IMR-90 (cell line): Measurements from ENCODE around the gene TTC7B. TPM values are rescaled to one million over a fixed set of nuclear protein-coding genes. Genes with fewer than 3 reads are reported as not detected.

Experiments used
- ATAC-seq: fragments of 200-7000 bp; cut with Tn5 transposase; 2 replicates; pipeline ENCODE4 v1.9.1; 2020; ENCODE audit warnings: low read depth, mild to moderate bottlenecking, moderate library complexity
- BruUV-seq: library from RNA; stranded (reverse); fragments of 400-500 nt; replicated peaks from 2 replicates; lab custom pipeline; 2021; lab: Mats Ljungman, UMichigan
- CTCF ChIA-PET: fragments of 300-600 bp; formaldehyde crosslinking; extraction: SDS; loops from one replicate; lab custom pipeline; 2021; ENCODE audit warnings: antibody characterized with exemption; lab: Yijun Ruan, JAX
- POLR2A ChIA-PET: fragments of 300-600 bp; sonication (Branson Sonifier 250); formaldehyde crosslinking; loops from one replicate; lab custom pipeline; 2022; ENCODE audit warnings: antibody characterized with exemption; ENCODE audit not compliant: unreplicated experiment; lab: Charles Lee
- DNase-seq: peaks from one replicate; pipeline ENCODE4 v3.0.0; 2013
- H2AFZ ChIP-seq: replicated peaks from 2 replicates; pipeline ENCODE3; 2013; ENCODE audit warnings: low read length, mild to moderate bottlenecking; ENCODE audit not compliant: poor library complexity
- H2AK5ac ChIP-seq: 2 replicates; pipeline ENCODE4 v1.6.1; 2013; ENCODE audit warnings: low read depth, low read length, inconsistent platforms
- H2AK9ac ChIP-seq: replicated peaks from 2 replicates; pipeline ENCODE3; 2013; ENCODE audit warnings: mild to moderate bottlenecking, low read depth, low read length, moderate library complexity; ENCODE audit not compliant: poor library complexity
- H2BK120ac ChIP-seq: 2 replicates; pipeline ENCODE4 v1.6.1; 2013; ENCODE audit warnings: low read depth, low read length, inconsistent platforms
- H2BK15ac ChIP-seq: 3 replicates; pipeline ENCODE4 v1.6.1; 2013; ENCODE audit warnings: low read depth, low read length, inconsistent platforms
- H2BK20ac ChIP-seq: 2 replicates; pipeline ENCODE4 v1.6.1; 2013; ENCODE audit warnings: low read depth, mild to moderate bottlenecking, inconsistent platforms, low read length, moderate library complexity
- H2BK5ac ChIP-seq: 2 replicates; pipeline ENCODE4 v1.6.1; 2013; ENCODE audit warnings: mild to moderate bottlenecking, low read depth, low read length, inconsistent platforms; ENCODE audit not compliant: poor library complexity, severe bottlenecking
- H3K14ac ChIP-seq: replicated peaks from 2 replicates; pipeline ENCODE4 v1.6.1; 2013; ENCODE audit warnings: low read depth, low read length, inconsistent platforms
- H3K18ac ChIP-seq: 2 replicates; pipeline ENCODE4 v1.6.1; 2013; ENCODE audit warnings: low read depth, low read length, control low read depth
- H3K23ac ChIP-seq: 2 replicates; pipeline ENCODE4 v1.6.1; 2013; ENCODE audit warnings: low read depth, low read length, inconsistent platforms
- H3K27ac ChIP-seq: 2 replicates; pipeline ENCODE4 v1.5.1; 2013; ENCODE audit warnings: mild to moderate bottlenecking, control low read depth, low read length; ENCODE audit not compliant: insufficient read depth
- H3K27me3 ChIP-seq: 2 replicates; pipeline ENCODE4 v1.6.1; 2013; ENCODE audit warnings: low read length; ENCODE audit not compliant: control insufficient read depth, insufficient read depth
- H3K36me3 ChIP-seq: 2 replicates; pipeline ENCODE4 v1.6.1; 2013; ENCODE audit warnings: low read length, mixed read lengths; ENCODE audit not compliant: control insufficient read depth, insufficient read depth
- H3K4ac ChIP-seq: 2 replicates; pipeline ENCODE4 v1.6.1; 2013; ENCODE audit warnings: low read depth, low read length, inconsistent platforms
- H3K4me1 ChIP-seq: 2 replicates; pipeline ENCODE4 v1.6.1; 2013; ENCODE audit warnings: low read length, mixed read lengths; ENCODE audit not compliant: control insufficient read depth, insufficient read depth
- H3K4me2 ChIP-seq: 2 replicates; pipeline ENCODE4 v1.6.1; 2013; ENCODE audit warnings: low read depth, mild to moderate bottlenecking, control low read depth, low read length, moderate library complexity
- H3K4me3 ChIP-seq: 2 replicates; pipeline ENCODE4 v1.5.1; 2013; ENCODE audit warnings: low read depth, mild to moderate bottlenecking, control low read depth, low read length, moderate library complexity; ENCODE audit not compliant: insufficient read depth
- H3K56ac ChIP-seq: 2 replicates; pipeline ENCODE4 v1.6.1; 2013; ENCODE audit warnings: low read length, inconsistent platforms; ENCODE audit not compliant: insufficient read depth; ENCODE audit errors: extremely low read depth
- H3K79me1 ChIP-seq, 2 experiments: 2 replicates each; pipeline ENCODE4 v1.6.1; 2013; ENCODE audit warnings: low read length in 2 of 2, inconsistent platforms in 1 of 2, low read depth in 1 of 2
- H3K9ac ChIP-seq: 2 replicates; pipeline ENCODE4 v1.6.1; 2013; ENCODE audit warnings: low read depth, low read length, control low read depth
- H3K9me1 ChIP-seq: 2 replicates; pipeline ENCODE4 v1.6.1; 2013; ENCODE audit warnings: low read length, inconsistent platforms; ENCODE audit not compliant: insufficient read depth
- H3K9me3 ChIP-seq: 2 replicates; pipeline ENCODE4 v1.6.1; 2013; ENCODE audit warnings: low read length; ENCODE audit not compliant: control insufficient read depth, insufficient read depth
- H4K20me1 ChIP-seq: 2 replicates; pipeline ENCODE4 v1.6.1; 2013; ENCODE audit warnings: low read length, inconsistent platforms; ENCODE audit not compliant: insufficient read depth
- H4K5ac ChIP-seq: 2 replicates; pipeline ENCODE4 v1.6.1; 2013; ENCODE audit warnings: mild to moderate bottlenecking, low read depth, low read length, control low read depth
- H4K8ac ChIP-seq, 2 experiments: 2 replicates each; pipeline ENCODE4 v1.6.1; 2013; ENCODE audit warnings: low read depth in 2 of 2, low read length in 2 of 2, control low read depth in 1 of 2, inconsistent platforms in 1 of 2
- H4K91ac ChIP-seq: 2 replicates; pipeline ENCODE4 v1.6.1; 2013; ENCODE audit warnings: low read depth, low read length, inconsistent platforms; ENCODE audit not compliant: insufficient read depth
- CTCF ChIP-seq: conservative IDR thresholded peaks from 2 replicates; pipeline ENCODE4 v1.5.1; 2012; ENCODE audit warnings: mild to moderate bottlenecking, low read depth, low read length, improper control_type of control experiment
- ELK1 ChIP-seq: fragments of 150-350 bp; IDR thresholded peaks from 2 replicates; pipeline ENCODE4 v1.6.1; 2016; ENCODE audit warnings: low read depth, mild to moderate bottlenecking, low read length, moderate library complexity, borderline replicate concordance
- FOS ChIP-seq: fragments of 150-350 bp; IDR thresholded peaks from 2 replicates; pipeline ENCODE4 v1.6.1; 2016; ENCODE audit warnings: low read depth, low read length
- MAFK ChIP-seq: IDR thresholded peaks from 2 replicates; pipeline ENCODE4 v1.6.1; 2012; ENCODE audit warnings: low read depth, low read length, improper control_type of control experiment
- RAD21 ChIP-seq: IDR thresholded peaks from 2 replicates; pipeline ENCODE4 v1.6.1; 2012; ENCODE audit warnings: low read length, improper control_type of control experiment
- RFX5 ChIP-seq: IDR thresholded peaks from 2 replicates; pipeline ENCODE4 v1.8.0; 2012; ENCODE audit warnings: low read depth, mild to moderate bottlenecking, low read length, moderate library complexity
- SMC3 ChIP-seq: fragments of 150-350 bp; IDR thresholded peaks from 2 replicates; pipeline ENCODE4 v1.6.1; 2016; ENCODE audit warnings: low read depth, mild to moderate bottlenecking, antibody characterized with exemption, low read length, moderate library complexity
- WGBS, 2 experiments: methylation state at CpG; one replicate each; pipeline versions ENCODE4 v1.1.5 to v1.1.7; 2013; ENCODE audit warnings: missing lambda C conversion rate in 2 of 2; ENCODE audit not compliant: insufficient read length in 1 of 2; ENCODE audit errors: extremely low coverage in 2 of 2; 5-methylcytosine and 5-hydroxymethylcytosine counted together
- dilution Hi-C: fragments of 300-500 bp; cut with HindIII; formaldehyde crosslinking; loops from one replicate; pipeline ENCODE4 v1.14.3; 2018; ENCODE audit warnings: low sequenced_read_pairs; ENCODE audit not compliant: unreplicated experiment
- in situ Hi-C: fragments of 300-500 bp; cut with MboI; formaldehyde crosslinking; loops from 3 replicates; pipeline ENCODE4 v1.14.3; 2019; ENCODE audit warnings: low sequenced_read_pairs, inconsistent platforms, mixed read lengths
- intact Hi-C: fragments of 100-400 bp; cut with micrococcal nuclease; formaldehyde crosslinking; loops from 2 replicates; pipeline ENCODE4 v1.10.0; 2022
- polyA plus RNA-seq, 3 experiments: library from polyadenylated mRNA; depleted of rRNA; stranded (reverse); fragments of >200 nt; gene quantifications; 2 replicates each; pipeline ENCODE4 v1.2.3, GENCODE V29; 2012; ENCODE audit warnings: low replicate concordance in 1 of 3
- total RNA-seq: library from RNA; depleted of rRNA; stranded (reverse); fragments of >200 nt; gene quantifications from 2 replicates; pipeline ENCODE4 v1.2.3, GENCODE V29; 2012

TTC7B gene
- total and polyA plus RNA-seq, 2 of the 4 experiments (the other 2 are of a cell fraction) = 18.1 to 35.3 TPM

GRCh38 chr14:90518941-90519256 is 297.3 kb downstream of the TTC7B start:
- no peak overlapping the region for H2BK20ac ChIP-seq
- H3K4me1 ChIP-seq = peaks cover 3% of the 10 kb centered on the region
- intact Hi-C loops = loop anchor here (1.0 to 5.0 kb wide), 2 partner anchors 120 to 217 kb away; no protein-coding TSS in a partner anchor
- H4K8ac ChIP-seq = no peak overlapping the region
- dilution Hi-C loops = no loop called here
- no peak overlapping the region for H4K5ac ChIP-seq
- H4K91ac ChIP-seq = no peak overlapping the region
- peaks cover 14% of the 10 kb centered on the region; the same call in 1 of the 2 replicates for H3K27me3 ChIP-seq
- BruUV-seq = no TSS peak
- DNase-seq (peak; percentile 11), ATAC-seq (no peak)
- ChIA-PET CTCF (no interaction called here), POLR2A (no interaction called here)
- H3K4me3 ChIP-seq = no peak overlapping the region
- H3K27ac ChIP-seq = no peak overlapping the region
- no peak overlapping the region for H3K14ac ChIP-seq
- H2AK9ac ChIP-seq = peak overlapping the region; percentile 61
- H2BK5ac ChIP-seq = no peak overlapping the region
- H3K9ac ChIP-seq = no peak overlapping the region
- no peak overlapping the region for H2AFZ ChIP-seq
- no peaks in the 10 kb centered on the region; the same call in 1 of the 2 replicates for H4K20me1 ChIP-seq
- no peak overlapping the region for H2BK120ac ChIP-seq
- H3K9me1 ChIP-seq = peaks cover 4% of the 10 kb centered on the region
- H3K36me3 ChIP-seq = no peaks in the 10 kb centered on the region
- in situ Hi-C loops = no loop called here
- H3K4me2 ChIP-seq = no peak overlapping the region
- H3K4ac ChIP-seq = no peak overlapping the region
- no peak overlapping the region for H2BK15ac ChIP-seq
- H3K56ac ChIP-seq = no peak overlapping the region
- WGBS, 2 experiments = 100% methylated on average over 1 of the region's 5 CpGs; no CpG with 5 or more reads in 1 of the 2 experiments
- no peaks in the 10 kb centered on the region; the same call in 1 of the 2 replicates for H3K9me3 ChIP-seq
- H2AK5ac ChIP-seq = no peak overlapping the region
- no peak overlapping the region for H3K18ac ChIP-seq
- H3K23ac ChIP-seq = no peak overlapping the region
- no peaks in the 10 kb centered on the region for H3K79me1 ChIP-seq
- TF ChIP-seq RFX5 (no peak), RAD21 (peak; percentile 40), ELK1 (no peak), FOS (no peak), MAFK (no peak), CTCF (peak; percentile 40; the same call in 1 of the 2 replicates), SMC3 (peak; percentile 41)
